HG03520 (cell line): Measurements from ENCODE around the gene CCDC201.

Experiments
- ATAC-seq: cut with Tn5 transposase; IDR thresholded peaks from one replicate; pipeline ENCODE4 v1.9.1; 2021; ENCODE audit warnings: mild to moderate bottlenecking, moderate library complexity; ENCODE audit not compliant: unreplicated experiment

Gene CCDC201

DNA sequence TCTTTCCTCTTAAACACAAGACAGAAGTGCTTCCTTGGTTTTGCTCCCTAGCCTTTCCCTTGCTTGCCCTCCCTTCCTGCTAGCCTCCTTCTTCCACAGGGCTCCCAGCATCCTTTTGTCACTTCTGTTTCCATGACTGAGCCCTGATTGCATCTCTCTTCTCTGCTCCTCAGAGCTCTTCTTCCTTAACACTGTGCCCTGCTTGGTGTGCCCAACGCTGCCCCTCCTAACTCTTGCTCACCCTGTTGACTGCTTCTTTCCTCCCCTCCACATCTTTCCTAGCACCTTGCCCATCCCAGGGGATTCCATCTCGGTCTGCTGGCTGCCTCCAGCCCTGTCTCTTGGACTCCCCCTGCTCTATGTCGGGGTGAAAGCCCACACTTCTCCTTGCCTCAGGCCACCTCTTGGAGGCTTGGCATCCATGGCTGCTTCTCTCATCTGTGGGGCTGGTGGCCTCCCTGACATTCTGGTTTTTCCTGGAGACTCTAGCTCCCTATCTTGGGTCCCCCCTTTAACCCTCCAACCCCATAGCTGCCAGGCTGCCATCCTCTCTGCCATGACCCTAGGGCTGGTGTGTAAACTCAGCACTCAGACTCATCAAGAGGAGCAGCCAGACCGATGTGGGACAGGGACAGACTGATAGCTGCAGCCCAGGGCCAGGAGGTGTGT is 21.2 kb upstream of the CCDC201 start:
- ATAC-seq, result no peak

DNA sequence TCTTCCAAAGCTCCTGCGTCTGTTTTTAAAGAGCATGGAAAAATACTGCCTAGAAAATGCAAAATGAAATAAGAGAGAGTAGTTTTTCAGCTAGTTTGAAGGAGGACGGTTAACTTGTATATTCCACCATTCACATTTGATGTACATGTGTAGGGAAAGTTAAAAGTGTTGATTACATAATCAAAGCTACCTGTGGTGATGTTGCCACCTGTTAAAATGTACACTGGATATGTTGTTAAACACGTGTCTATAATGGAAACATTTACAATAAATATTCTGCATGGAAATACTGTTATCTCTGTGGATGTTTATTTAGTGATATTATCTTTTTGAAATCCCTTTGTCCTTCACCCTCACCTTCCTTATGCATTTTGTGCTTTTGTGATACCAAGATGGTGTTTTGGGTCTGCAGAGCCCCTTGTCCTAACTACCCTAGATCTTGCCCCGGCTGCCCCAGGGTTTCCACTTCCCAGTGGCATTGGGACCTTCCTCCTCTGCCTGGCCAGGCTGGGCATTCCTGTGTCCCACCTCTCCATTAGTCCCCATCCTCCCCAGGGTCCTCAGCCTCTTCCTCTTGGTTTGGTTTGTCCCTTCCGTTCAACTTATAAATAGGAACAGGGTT is 20.6 kb upstream of the CCDC201 start:
- no peak for ATAC-seq

GRCh38 chr7:45892407-45893035 is 19.6 kb upstream of the CCDC201 start:
- no peak for ATAC-seq

- ATAC-seq, result no peak
Observed at GRCh38 chr7:45891462-45892402, 18.9 kb upstream of the CCDC201 start.

- ATAC-seq, result no peak
Observed at GRCh38 chr7:45890902-45891461, 18.1 kb upstream of the CCDC201 start.

DNA sequence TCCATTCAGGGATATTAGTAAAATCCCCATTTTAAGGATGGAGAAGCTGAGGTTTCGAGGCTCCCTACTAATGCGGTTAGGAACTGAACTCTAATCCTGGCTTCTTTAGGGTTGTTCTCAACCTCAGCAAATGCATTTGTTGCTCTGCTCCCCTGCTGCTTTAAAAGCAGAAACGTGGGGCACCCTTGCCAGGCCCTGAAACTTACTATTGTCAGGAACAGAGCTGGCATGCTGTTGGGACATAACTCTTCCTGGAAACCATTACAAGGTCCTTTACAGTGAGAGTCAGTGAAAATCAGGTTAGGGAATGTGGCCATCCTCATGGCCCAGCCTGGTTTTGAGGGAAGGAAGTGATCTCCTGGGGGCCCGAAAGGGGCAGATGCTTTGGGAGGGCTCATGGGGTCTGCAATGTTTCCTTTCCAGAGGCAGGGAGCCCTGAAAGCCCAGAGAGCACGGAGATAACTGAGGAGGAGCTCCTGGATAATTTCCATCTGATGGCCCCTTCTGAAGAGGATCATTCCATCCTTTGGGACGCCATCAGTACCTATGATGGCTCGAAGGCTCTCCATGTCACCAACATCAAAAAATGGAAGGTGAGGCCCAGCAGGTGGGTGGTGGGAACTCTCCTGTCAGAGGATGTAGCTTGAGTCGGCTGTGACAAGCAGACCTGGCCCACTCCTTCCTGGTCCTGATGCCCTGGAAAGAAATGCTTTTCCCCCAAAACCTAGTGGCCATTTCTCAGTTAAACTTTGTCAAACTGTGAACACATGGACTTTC is 17.4 kb upstream of the CCDC201 start:
- ATAC-seq, result no peak

- ATAC-seq, result no peak
Observed at GRCh38 chr7:45889367-45890067, 16.6 kb upstream of the CCDC201 start.

GRCh38 chr7:45888993-45889366 is 16.1 kb upstream of the CCDC201 start:
- ATAC-seq, result no peak

GRCh38 chr7:45888185-45888992 is 15.5 kb upstream of the CCDC201 start, which contains the start of gene IGFBP1:
Gene IGFBP1 (plus strand): TSS chr7:45888488. CDS start chr7:45888653, 165 bp downstream.
- no peak for ATAC-seq

GRCh38 chr7:45886931-45887667 is 14.2 kb upstream of the CCDC201 start:
- no peak for ATAC-seq

DNA sequence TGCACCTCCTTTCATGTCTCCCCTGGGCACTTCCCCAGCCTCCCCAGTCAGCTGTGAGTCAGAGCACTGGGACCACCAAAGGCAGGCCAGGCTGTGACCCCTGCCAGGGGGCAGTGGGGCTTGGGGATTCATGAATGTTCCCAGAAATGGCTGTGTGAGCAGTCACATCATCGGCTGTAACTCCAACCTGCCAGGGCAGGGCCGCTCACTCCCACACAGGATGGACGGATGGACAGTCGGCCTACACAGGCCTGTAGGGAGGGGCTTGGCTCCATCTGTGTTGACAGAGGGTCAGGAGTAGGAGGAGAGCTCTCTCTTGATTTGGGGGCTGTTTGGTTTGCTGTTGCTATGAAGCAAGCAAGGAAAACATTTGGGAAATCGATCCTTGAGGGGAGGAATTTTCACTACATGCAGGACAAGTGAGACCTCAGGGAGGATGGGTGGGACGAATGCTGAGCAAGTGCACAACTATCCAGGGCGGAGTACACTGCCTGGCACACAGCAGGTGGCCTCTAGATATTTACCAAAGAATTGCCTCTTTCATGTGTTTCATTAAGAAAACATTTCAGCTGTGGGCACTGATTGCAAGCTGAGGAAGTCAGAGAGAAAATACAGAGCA is 12.5 kb upstream of the CCDC201 start:
- no peak for ATAC-seq

DNA sequence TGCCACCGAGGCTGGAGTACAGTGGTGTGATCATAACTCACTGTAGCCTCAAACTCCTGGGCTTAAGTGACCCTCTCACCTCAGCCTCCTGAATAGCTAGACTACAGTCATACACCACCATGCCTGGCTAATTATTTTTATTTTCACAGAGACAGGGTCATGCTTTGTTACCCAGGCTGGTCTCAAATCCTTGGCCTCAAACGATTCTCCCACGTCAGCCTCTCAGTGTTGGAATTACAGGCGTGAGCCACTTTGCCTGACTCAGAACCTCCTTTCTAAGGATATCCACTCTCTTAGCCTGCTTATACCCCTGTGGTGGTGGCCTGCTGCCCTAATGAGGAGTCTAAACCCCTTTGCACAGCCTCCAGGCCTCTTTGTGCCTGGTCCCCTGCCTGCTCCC is 11.3 kb upstream of the CCDC201 start:
- ATAC-seq, result no peak

DNA sequence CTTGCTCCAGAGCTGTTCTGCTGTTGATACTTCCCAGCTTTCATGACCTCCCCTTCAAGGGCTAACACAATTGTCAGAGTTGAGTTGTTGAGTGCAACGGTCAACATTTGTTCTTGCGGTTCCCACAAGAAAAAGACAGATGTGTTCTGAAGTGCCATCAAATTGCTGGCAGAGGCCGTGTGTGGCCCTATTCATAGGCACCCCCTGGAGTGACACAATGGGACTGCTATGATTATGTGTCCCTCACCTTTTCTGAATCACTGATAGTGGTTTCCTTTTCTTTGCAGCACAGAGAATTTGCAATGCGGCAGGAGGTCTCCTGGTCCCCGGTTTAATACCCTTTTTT is 9.6 kb upstream of the CCDC201 start:
- ATAC-seq, result no peak

DNA sequence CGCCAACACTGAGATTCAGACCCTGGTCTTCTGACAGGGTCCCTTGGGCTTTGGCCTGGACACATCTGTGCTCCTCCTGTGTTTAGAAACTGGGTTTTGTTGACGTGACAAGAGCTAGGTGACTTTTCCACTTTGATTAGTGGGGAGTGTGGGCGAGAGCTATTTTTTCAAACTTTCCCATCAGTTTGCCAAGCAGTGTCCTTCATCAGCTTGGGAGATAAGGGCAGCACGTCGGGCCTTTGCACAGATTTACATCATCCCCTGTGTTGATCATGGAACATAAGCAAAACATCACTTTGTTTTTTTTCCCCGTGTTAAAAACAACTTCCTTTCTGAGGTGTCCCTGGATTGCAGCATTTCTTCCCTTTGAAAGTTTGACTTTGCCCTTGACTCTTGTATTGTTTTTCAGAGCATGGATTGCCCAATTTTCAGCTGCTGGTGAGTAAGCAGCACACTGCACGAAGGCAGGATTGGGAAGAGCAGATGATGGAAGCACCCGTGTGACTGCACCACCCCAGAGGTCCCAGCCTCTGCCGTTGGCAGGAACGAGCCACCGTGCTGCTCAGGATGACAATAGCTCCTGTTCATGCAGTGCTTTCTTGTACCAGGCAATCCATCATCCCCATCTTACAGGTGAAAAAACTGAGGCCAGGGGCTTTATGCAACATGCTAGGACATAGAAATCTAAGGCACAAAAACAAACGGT is 9.0 kb upstream of the CCDC201 start:
- ATAC-seq, result no peak

DNA sequence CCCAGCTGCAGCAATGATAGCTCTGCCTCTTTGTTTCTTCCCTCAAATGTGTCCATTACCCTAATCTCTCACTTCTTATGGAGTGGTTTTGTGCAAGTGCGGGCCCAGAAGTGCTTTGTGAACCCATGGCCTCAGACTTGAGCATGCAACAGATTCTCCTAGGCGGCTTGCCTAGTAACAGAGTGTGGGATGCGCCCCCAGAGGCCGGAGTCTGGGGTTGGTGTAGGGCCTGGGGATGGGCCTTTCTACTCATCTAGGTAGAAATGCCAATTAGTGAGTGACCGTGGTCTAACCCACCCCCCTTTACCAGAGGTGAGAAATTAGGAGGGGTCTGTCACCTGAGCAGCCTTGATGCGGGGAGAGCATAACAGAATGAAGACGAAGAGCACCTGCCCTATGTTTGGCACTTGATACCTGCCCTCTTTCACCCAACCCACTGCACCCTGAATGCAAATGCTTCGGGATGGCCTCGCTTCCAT is 8.4 kb upstream of the CCDC201 start:
- ATAC-seq, result no peak

DNA sequence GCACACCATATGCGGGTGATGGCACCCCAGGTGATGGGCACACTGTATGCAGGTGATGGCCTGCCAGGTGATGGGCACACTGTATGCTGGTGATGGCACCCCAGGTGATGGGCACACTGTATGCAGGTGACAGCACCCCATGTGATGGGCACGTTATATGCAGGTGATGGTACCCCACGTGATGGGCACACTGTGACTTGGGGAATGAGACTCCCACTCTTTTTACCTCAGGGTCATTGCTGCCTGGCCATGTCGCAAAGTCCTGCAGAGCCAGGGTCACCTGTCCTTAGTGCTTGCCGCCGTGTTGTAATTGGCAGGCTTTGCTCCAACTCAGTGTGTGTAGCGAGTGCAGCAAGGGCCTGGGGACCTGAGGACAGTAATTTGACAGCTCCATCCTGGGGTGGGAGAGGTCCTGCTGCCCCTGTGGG is 7.6 kb upstream of the CCDC201 start:
- no peak for ATAC-seq
